Measurements from ENCODE around the gene PROCA1.
"Not testable (repeated sequence)": the region's sequence is repeated elsewhere in the genome, so short reads cannot be mapped to it uniquely, and the experiment has no call there.

PROCA1 gene

GRCh38 chr17:28725660-28726225, 14.1 kb upstream of the PROCA1 start:
- DNase-seq (ENCODE audit: low read depth): no peak

- no peak for DNase-seq (ENCODE audit: low read depth)
Observed at GRCh38 chr17:28725166-28725659, 13.5 kb upstream of the PROCA1 start.

GRCh38 chr17:28724500-28725165, 12.9 kb upstream of the PROCA1 start:
- no peak for DNase-seq (ENCODE audit: low read depth)

- not testable (repeated sequence) for DNase-seq (ENCODE audit: low read depth)
Observed at GRCh38 chr17:28723836-28724499, 12.3 kb upstream of the PROCA1 start.

- DNase-seq (ENCODE audit: low read depth): no peak
Observed at GRCh38 chr17:28723159-28723835, 11.6 kb upstream of the PROCA1 start.

- DNase-seq (ENCODE audit: low read depth): no peak
Observed at GRCh38 chr17:28722417-28723158, 10.9 kb upstream of the PROCA1 start.

- DNase-seq (ENCODE audit: low read depth): not testable (repeated sequence)
Observed at GRCh38 chr17:28720997-28721329, 9.3 kb upstream of the PROCA1 start.

GRCh38 chr17:28720247-28720996, 8.7 kb upstream of the PROCA1 start:
- no peak for DNase-seq (ENCODE audit: low read depth)

GRCh38 chr17:28719021-28719433, 7.3 kb upstream of the PROCA1 start:
- no peak for DNase-seq (ENCODE audit: low read depth)

- DNase-seq (ENCODE audit: low read depth): no peak
Observed at GRCh38 chr17:28718333-28719020, 6.8 kb upstream of the PROCA1 start.

- no peak for DNase-seq (ENCODE audit: low read depth)
Observed at GRCh38 chr17:28717578-28718332, 6.1 kb upstream of the PROCA1 start, which contains the start of gene RAB34. TSS of gene RAB34 (minus strand) at chr17:28717868. CDS start at chr17:28717266, 602 bp downstream.

GRCh38 chr17:28716740-28717577, 5.3 kb upstream of the PROCA1 start:
- DNase-seq (ENCODE audit: low read depth): no peak

GRCh38 chr17:28715217-28715616, 3.5 kb upstream of the PROCA1 start:
- no peak for DNase-seq (ENCODE audit: low read depth)

GRCh38 chr17:28714281-28714680, 2.6 kb upstream of the PROCA1 start:
- DNase-seq (ENCODE audit: low read depth): no peak

GRCh38 chr17:28712705-28713415, 1.2 kb upstream of the PROCA1 start:
- no peak for DNase-seq (ENCODE audit: low read depth)

- peak; percentile 48 for DNase-seq (ENCODE audit: low read depth)
Observed at GRCh38 chr17:28712032-28712704, 480 bp upstream of the PROCA1 start.

- DNase-seq (ENCODE audit: low read depth): peak; percentile 82
Observed at GRCh38 chr17:28710861-28711722, 596 bp downstream of the PROCA1 start.

All from activated T-helper 1 cell treated with Interleukin-2 at 50 U/mL for 16 hours (primary cell).